Raji (cell line): ENCODE data around the gene LRRC1.

Source experiments
- POLR2A ChIP-seq: IDR thresholded peaks from 2 replicates; pipeline ENCODE4 v1.6.1; 2011; ENCODE audit warnings: low read depth, low read length, control low read depth; ENCODE audit not compliant: insufficient read depth

Gene LRRC1

GRCh38 chr6:53910834-53911233 is 116.0 kb downstream of the LRRC1 start:
- no peak for TF ChIP-seq POLR2A

- no peak for TF ChIP-seq POLR2A
Measured at GRCh38 chr6:53912661-53913060, 117.9 kb downstream of the LRRC1 start.

- TF ChIP-seq POLR2A: no peak
Measured at GRCh38 chr6:53913286-53913685, 118.5 kb downstream of the LRRC1 start.

GRCh38 chr6:53915026-53915691 is 120.4 kb downstream of the LRRC1 start:
- no peak for TF ChIP-seq POLR2A

GRCh38 chr6:53916804-53917463 is 122.1 kb downstream of the LRRC1 start:
- TF ChIP-seq POLR2A: no peak

GRCh38 chr6:53917464-53917842 is 122.6 kb downstream of the LRRC1 start:
- no peak for TF ChIP-seq POLR2A

GRCh38 chr6:53918854-53919510 is 124.2 kb downstream of the LRRC1 start:
- no peak for TF ChIP-seq POLR2A

GRCh38 chr6:53919881-53920360 is 125.1 kb downstream of the LRRC1 start:
- no peak for TF ChIP-seq POLR2A

- no peak for TF ChIP-seq POLR2A
Measured at GRCh38 chr6:53920881-53921280, 126.1 kb downstream of the LRRC1 start.

- TF ChIP-seq POLR2A: no peak
Measured at GRCh38 chr6:53921639-53922038, 126.8 kb downstream of the LRRC1 start.

- no peak for TF ChIP-seq POLR2A
Measured at GRCh38 chr6:53922539-53922981, 127.8 kb downstream of the LRRC1 start.

GRCh38 chr6:53924277-53924676 is 129.5 kb downstream of the LRRC1 start:
- no peak for TF ChIP-seq POLR2A

- TF ChIP-seq POLR2A: no peak
Measured at GRCh38 chr6:53924821-53925422, 130.1 kb downstream of the LRRC1 start.

GRCh38 chr6:53925891-53926290 is 131.1 kb downstream of the LRRC1 start:
- no peak for TF ChIP-seq POLR2A

GRCh38 chr6:53926505-53926904 is 131.7 kb downstream of the LRRC1 start:
- TF ChIP-seq POLR2A: no peak

- no peak for TF ChIP-seq POLR2A
Measured at GRCh38 chr6:53928641-53929040, 133.8 kb downstream of the LRRC1 start.

GRCh38 chr6:53929041-53929820 is 134.4 kb downstream of the LRRC1 start:
- TF ChIP-seq POLR2A: no peak
